Osteoblast (primary cell): Measurements from ENCODE around the gene SERGEF. TPM values are rescaled to one million over a fixed set of nuclear protein-coding genes. Genes with fewer than 3 reads are reported as not detected.

Source experiments
- DNase-seq: peaks from one replicate; pipeline ENCODE4 v3.0.0; 2011; ENCODE audit warnings: low spot score, mixed read lengths; ENCODE audit not compliant: insufficient read length; ENCODE audit errors: missing footprints
- H2AFZ ChIP-seq: 2 replicates; pipeline ENCODE4 v1.6.0; 2011; ENCODE audit warnings: mild to moderate bottlenecking, low read length
- H3K27ac ChIP-seq: 2 replicates; pipeline ENCODE4 v1.5.1; 2011; ENCODE audit warnings: mild to moderate bottlenecking, low read depth, low read length, moderate library complexity
- H3K27me3 ChIP-seq: 2 replicates; pipeline ENCODE4 v1.6.0; 2012; ENCODE audit warnings: mild to moderate bottlenecking, control low read depth, inconsistent platforms, low read length, moderate library complexity; ENCODE audit not compliant: insufficient read depth
- H3K36me3 ChIP-seq: 2 replicates; pipeline ENCODE4 v1.5.1; 2011; ENCODE audit warnings: mild to moderate bottlenecking, low read length, control low read depth, moderate library complexity; ENCODE audit not compliant: insufficient read depth
- H3K4me1 ChIP-seq: 2 replicates; pipeline ENCODE4 v1.5.1; 2011; ENCODE audit warnings: mild to moderate bottlenecking, low read length, control low read depth, moderate library complexity; ENCODE audit not compliant: insufficient read depth
- H3K4me2 ChIP-seq: 2 replicates; pipeline ENCODE4 v1.6.0; 2011; ENCODE audit warnings: mild to moderate bottlenecking, low read length; ENCODE audit not compliant: insufficient read depth
- H3K4me3 ChIP-seq: fragments of 200-600 bp; sonication (generic); 3 replicates; pipeline ENCODE4 v1.5.1; 2012; ENCODE audit warnings: mild to moderate bottlenecking, low read length, inconsistent platforms; ENCODE audit not compliant: insufficient read depth
- H3K79me2 ChIP-seq: 2 replicates; pipeline ENCODE4 v1.6.0; 2012; ENCODE audit warnings: mild to moderate bottlenecking, low read length, control low read depth, inconsistent platforms; ENCODE audit not compliant: insufficient read depth
- H3K9me3 ChIP-seq: 2 replicates; pipeline ENCODE4 v1.5.1; 2011; ENCODE audit warnings: low read depth, low read length, control low read depth
- H4K20me1 ChIP-seq: 2 replicates; pipeline ENCODE4 v1.6.0; 2012; ENCODE audit warnings: mild to moderate bottlenecking, low read length, control low read depth; ENCODE audit not compliant: insufficient read depth
- total RNA-seq: library from RNA; depleted of rRNA; stranded (reverse); fragments of >200 nt; gene quantifications from 2 replicates; pipeline ENCODE4 v1.2.3, GENCODE V29; 2012
- TF ChIP-seq, protein P1 (sequence below): IDR thresholded peaks from 2 replicates; pipeline ENCODE4 v1.5.1; 2011; ENCODE audit warnings: mild to moderate bottlenecking, low read depth, low read length, moderate library complexity; ENCODE audit errors: extremely low read depth

SERGEF gene
- total RNA-seq, 1 donor = 29.7 TPM

- Histone ChIP-seq H4K20me1 (peaks cover 3% of the 10 kb centered on the region), H3K27ac (no peak overlapping the region), H3K9me3 (no peaks in the 10 kb centered on the region), H3K4me1 (peaks cover 13% of the 10 kb centered on the region), H3K4me3 (no peak overlapping the region), H3K4me2 (peak overlapping the region; percentile 28), H3K79me2 (no peaks in the 10 kb centered on the region), H3K27me3 (no peaks in the 10 kb centered on the region), H3K36me3 (no peaks in the 10 kb centered on the region), H2AFZ (no peak overlapping the region)
- TF ChIP-seq, protein P1, sequence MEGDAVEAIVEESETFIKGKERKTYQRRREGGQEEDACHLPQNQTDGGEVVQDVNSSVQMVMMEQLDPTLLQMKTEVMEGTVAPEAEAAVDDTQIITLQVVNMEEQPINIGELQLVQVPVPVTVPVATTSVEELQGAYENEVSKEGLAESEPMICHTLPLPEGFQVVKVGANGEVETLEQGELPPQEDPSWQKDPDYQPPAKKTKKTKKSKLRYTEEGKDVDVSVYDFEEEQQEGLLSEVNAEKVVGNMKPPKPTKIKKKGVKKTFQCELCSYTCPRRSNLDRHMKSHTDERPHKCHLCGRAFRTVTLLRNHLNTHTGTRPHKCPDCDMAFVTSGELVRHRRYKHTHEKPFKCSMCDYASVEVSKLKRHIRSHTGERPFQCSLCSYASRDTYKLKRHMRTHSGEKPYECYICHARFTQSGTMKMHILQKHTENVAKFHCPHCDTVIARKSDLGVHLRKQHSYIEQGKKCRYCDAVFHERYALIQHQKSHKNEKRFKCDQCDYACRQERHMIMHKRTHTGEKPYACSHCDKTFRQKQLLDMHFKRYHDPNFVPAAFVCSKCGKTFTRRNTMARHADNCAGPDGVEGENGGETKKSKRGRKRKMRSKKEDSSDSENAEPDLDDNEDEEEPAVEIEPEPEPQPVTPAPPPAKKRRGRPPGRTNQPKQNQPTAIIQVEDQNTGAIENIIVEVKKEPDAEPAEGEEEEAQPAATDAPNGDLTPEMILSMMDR = no peak
- peak; percentile 87 for DNase-seq
Measured at GRCh38 chr11:17845431-17845881, 167.4 kb downstream of the SERGEF start.

DNA sequence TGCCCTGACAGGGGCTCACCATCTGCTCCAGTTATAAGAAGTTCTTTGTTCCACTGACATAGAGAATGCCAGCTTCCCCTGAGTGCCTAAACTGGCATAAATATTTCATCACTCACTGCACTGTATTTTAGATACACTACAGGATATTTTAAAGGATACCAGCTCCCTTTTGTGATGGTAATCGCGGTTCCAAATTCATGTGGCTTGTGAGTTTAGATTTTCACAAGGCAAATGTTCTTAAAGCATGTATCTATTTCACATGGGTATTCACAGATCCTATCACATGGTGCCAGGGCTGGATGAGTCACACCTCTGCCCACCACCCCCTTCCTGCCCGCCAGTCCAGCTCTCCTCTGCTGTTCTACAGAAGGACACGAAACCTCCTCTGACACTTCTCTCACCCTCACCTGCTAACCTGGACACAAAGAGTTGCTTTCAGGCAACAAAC lies 172.7 kb downstream of the SERGEF start:
- TF ChIP-seq, protein P1 = no peak
- Histone ChIP-seq H3K27me3 (no peaks in the 10 kb centered on the region), H2AFZ (no peak overlapping the region)

GRCh38 chr11:17839450-17839849 lies 173.4 kb downstream of the SERGEF start:
- DNase-seq = no peak
- H3K27me3 ChIP-seq = no peaks in the 10 kb centered on the region
- H3K9me3 ChIP-seq = no peaks in the 10 kb centered on the region
- H3K79me2 ChIP-seq = no peaks in the 10 kb centered on the region
- no peak overlapping the region for H3K4me3 ChIP-seq
- no peak overlapping the region for H2AFZ ChIP-seq
- peaks cover 6% of the 10 kb centered on the region for H3K4me1 ChIP-seq
- no peak overlapping the region for H3K4me2 ChIP-seq
- TF ChIP-seq, protein P1 = no peak
- H4K20me1 ChIP-seq = no peaks in the 10 kb centered on the region
- H3K27ac ChIP-seq = no peak overlapping the region
- no peaks in the 10 kb centered on the region for H3K36me3 ChIP-seq

More for the DNA sequence above, 172.7 kb downstream of the SERGEF start:
- Histone ChIP-seq H4K20me1 (no peaks in the 10 kb centered on the region), H3K4me1 (peaks cover 8% of the 10 kb centered on the region), H3K27ac (no peak overlapping the region), H3K9me3 (no peaks in the 10 kb centered on the region), H3K79me2 (no peaks in the 10 kb centered on the region), H3K4me2 (no peak overlapping the region), H3K4me3 (no peak overlapping the region), H3K36me3 (no peaks in the 10 kb centered on the region)
- DNase-seq = peak; percentile 66

GRCh38 chr11:17838102-17838501 lies 174.7 kb downstream of the SERGEF start:
- no peak for DNase-seq
- Histone ChIP-seq H3K27me3 (no peaks in the 10 kb centered on the region), H3K79me2 (no peaks in the 10 kb centered on the region), H3K4me1 (peaks cover 6% of the 10 kb centered on the region), H2AFZ (no peak overlapping the region), H3K36me3 (no peaks in the 10 kb centered on the region), H3K27ac (no peak overlapping the region), H3K4me3 (no peak overlapping the region), H3K4me2 (no peak overlapping the region), H4K20me1 (no peaks in the 10 kb centered on the region), H3K9me3 (no peaks in the 10 kb centered on the region)
- TF ChIP-seq, protein P1 = no peak
